Measurements from ENCODE around the gene DOK6.

- TF ChIP-seq CTCF (IDR thresholded peaks at IDR 0.05; ENCODE audit: extremely low read depth in 1 of 2, insufficient read depth in 1 of 2, low read depth in 1 of 2, low read length in 2 of 2): no peak
- TF ChIP-seq EZH2 (IDR thresholded peaks at IDR 0.05; ENCODE audit: borderline replicate concordance, low read depth, low read length, severe bottlenecking): no peak
- TF ChIP-seq POLR2A (IDR thresholded peaks at IDR 0.05; ENCODE audit: low read depth, low read length): no peak
- no peak for TF ChIP-seq POLR2AphosphoS5 (IDR thresholded peaks at IDR 0.05; ENCODE audit: insufficient read depth, low read depth, low read length)
Observed at GRCh38 chr18:69626643-69627242, 226.1 kb downstream of the DOK6 start.

All from endothelial cell of umbilical vein (primary cell).